ENCODE measurements around the gene RAD51B. TPM values are rescaled to one million over a fixed set of nuclear protein-coding genes. Genes with fewer than 3 reads are reported as not detected.

The RAD51B gene
- total RNA-seq, 1 experiment from 2014 or later: 10.8 TPM

GRCh38 chr14:68518166-68518565 lies 698.6 kb downstream of the RAD51B start:
- H3K4me3 ChIP-seq (ENCODE audit: low read length): no peak overlapping the region
- H3K27ac ChIP-seq (ENCODE audit: low read length): no peak overlapping the region
- H3K4me2 ChIP-seq (ENCODE audit: low read length): no peak overlapping the region
- no peak overlapping the region for H2AFZ ChIP-seq (ENCODE audit: low read length)
- H4K20me1 ChIP-seq (ENCODE audit: low read length): no peaks in the 10 kb centered on the region
- H3K9me2 ChIP-seq (replicated peaks; ENCODE audit: low read length): no peaks in the 10 kb centered on the region
- no peaks in the 10 kb centered on the region for H3K27me3 ChIP-seq (ENCODE audit: low read length)
- H3K4me1 ChIP-seq (ENCODE audit: insufficient read depth, low read length): peaks cover 35% of the 10 kb centered on the region
- no peaks in the 10 kb centered on the region for H3F3A ChIP-seq (ENCODE audit: low read length, unreplicated experiment)
- no peak overlapping the region for H3K9ac ChIP-seq (ENCODE audit: low read length)
- BruUV-seq (replicated peaks): no TSS peak
- CTCF ChIA-PET: interaction anchor here (0.9 kb wide), 1 partner anchor 11 kb away, joined by 3 read pairs; no protein-coding TSS in a partner anchor
- DNase-seq (no peak), ATAC-seq (no peak)
- intact Hi-C loops (cut with micrococcal nuclease): no loop called here
- no peaks in the 10 kb centered on the region for H3K9me3 ChIP-seq (ENCODE audit: low read length)
- no peaks in the 10 kb centered on the region for H3K79me2 ChIP-seq (ENCODE audit: low read length)
- TF ChIP-seq CTCF (conservative IDR thresholded peaks at IDR 0.05; ENCODE audit: low read depth, low read length): no peak
- no peak for TF ChIP-seq EZH2 (IDR thresholded peaks at IDR 0.05; ENCODE audit: low read length, unreplicated experiment)
- no peak for TF ChIP-seq EZH2phosphoT487 (IDR thresholded peaks at IDR 0.05; ENCODE audit: borderline replicate concordance, low read length)
- POLR2A ChIA-PET (ENCODE audit: unreplicated experiment): no interaction called here
- no peaks in the 10 kb centered on the region for H3K36me3 ChIP-seq (ENCODE audit: low read depth, low read length)

GRCh38 chr14:68518761-68519670 lies 699.4 kb downstream of the RAD51B start:
- intact Hi-C loops (cut with micrococcal nuclease): no loop called here
- TF ChIP-seq EZH2 (IDR thresholded peaks at IDR 0.05; ENCODE audit: low read length, unreplicated experiment) (no peak), CTCF (conservative IDR thresholded peaks at IDR 0.05; ENCODE audit: low read depth, low read length) (no peak), EZH2phosphoT487 (IDR thresholded peaks at IDR 0.05; ENCODE audit: borderline replicate concordance, low read length) (no peak)
- H3K27me3 ChIP-seq (ENCODE audit: low read length): no peaks in the 10 kb centered on the region
- DNase-seq (no peak), ATAC-seq (no peak)
- ChIA-PET CTCF (no interaction called here), POLR2A (ENCODE audit: unreplicated experiment) (no interaction called here)
- no peaks in the 10 kb centered on the region for H3K79me2 ChIP-seq (ENCODE audit: low read length)
- peaks cover 31% of the 10 kb centered on the region for H3K4me1 ChIP-seq (ENCODE audit: insufficient read depth, low read length)
- no peak overlapping the region for H3K4me2 ChIP-seq (ENCODE audit: low read length)
- no peaks in the 10 kb centered on the region for H3F3A ChIP-seq (ENCODE audit: low read length, unreplicated experiment)
- no peak overlapping the region for H3K27ac ChIP-seq (ENCODE audit: low read length)
- no peaks in the 10 kb centered on the region for H3K9me3 ChIP-seq (ENCODE audit: low read length)
- H3K4me3 ChIP-seq (ENCODE audit: low read length): no peak overlapping the region
- H3K9ac ChIP-seq (ENCODE audit: low read length): no peak overlapping the region
- H2AFZ ChIP-seq (ENCODE audit: low read length): no peak overlapping the region
- H3K9me2 ChIP-seq (replicated peaks; ENCODE audit: low read length): no peaks in the 10 kb centered on the region
- H3K36me3 ChIP-seq (ENCODE audit: low read depth, low read length): no peaks in the 10 kb centered on the region
- no TSS peak for BruUV-seq (replicated peaks)
- H4K20me1 ChIP-seq (ENCODE audit: low read length): no peaks in the 10 kb centered on the region

GRCh38 chr14:68519671-68520187 lies 700.1 kb downstream of the RAD51B start:
- no peaks in the 10 kb centered on the region for H3F3A ChIP-seq (ENCODE audit: low read length, unreplicated experiment)
- H3K4me1 ChIP-seq (ENCODE audit: insufficient read depth, low read length): peaks cover 24% of the 10 kb centered on the region
- ChIA-PET CTCF (interaction anchor here (0.6 to 1.6 kb wide), 2 partner anchors 12 to 270 kb away, joined by 3 to 5 read pairs; no protein-coding TSS in a partner anchor), POLR2A (ENCODE audit: unreplicated experiment) (no interaction called here)
- DNase-seq (no peak), ATAC-seq (no peak)
- H3K9ac ChIP-seq (ENCODE audit: low read length): no peak overlapping the region
- H3K9me2 ChIP-seq (replicated peaks; ENCODE audit: low read length): no peaks in the 10 kb centered on the region
- no peaks in the 10 kb centered on the region for H3K79me2 ChIP-seq (ENCODE audit: low read length)
- H3K27me3 ChIP-seq (ENCODE audit: low read length): no peaks in the 10 kb centered on the region
- TF ChIP-seq EZH2phosphoT487 (IDR thresholded peaks at IDR 0.05; ENCODE audit: borderline replicate concordance, low read length) (no peak), EZH2 (IDR thresholded peaks at IDR 0.05; ENCODE audit: low read length, unreplicated experiment) (no peak), CTCF (conservative IDR thresholded peaks at IDR 0.05; ENCODE audit: low read depth, low read length) (no peak)
- no peak overlapping the region for H3K4me3 ChIP-seq (ENCODE audit: low read length)
- H3K9me3 ChIP-seq (ENCODE audit: low read length): no peaks in the 10 kb centered on the region
- no peak overlapping the region for H3K27ac ChIP-seq (ENCODE audit: low read length)
- no peak overlapping the region for H3K4me2 ChIP-seq (ENCODE audit: low read length)
- no peak overlapping the region for H2AFZ ChIP-seq (ENCODE audit: low read length)
- intact Hi-C loops (cut with micrococcal nuclease): loop anchor here (5.0 kb wide), 1 partner anchor 52 kb away; no protein-coding TSS in a partner anchor
- H4K20me1 ChIP-seq (ENCODE audit: low read length): no peaks in the 10 kb centered on the region
- no TSS peak for BruUV-seq (replicated peaks)
- H3K36me3 ChIP-seq (ENCODE audit: low read depth, low read length): no peaks in the 10 kb centered on the region

Data from PC-3 (cell line).